Astrocyte (in vitro differentiated cells and primary cell): ENCODE data around the gene UBLCP1.

Source experiments
- EZH2 ChIP-seq: IDR thresholded peaks from 2 replicates; pipeline ENCODE4 v1.6.1; 2012; ENCODE audit warnings: mild to moderate bottlenecking, low read length, inconsistent platforms; ENCODE audit not compliant: insufficient read depth
- TF ChIP-seq, protein P1 (sequence below): IDR thresholded peaks from 2 replicates; pipeline ENCODE4 v1.5.1; 2011; ENCODE audit warnings: low read depth, mild to moderate bottlenecking, inconsistent platforms, low read length, moderate library complexity; ENCODE audit not compliant: insufficient read depth

GRCh38 chr5:159241946-159242552 lies 21.0 kb upstream of the UBLCP1 start:
- TF ChIP-seq, protein P1, sequence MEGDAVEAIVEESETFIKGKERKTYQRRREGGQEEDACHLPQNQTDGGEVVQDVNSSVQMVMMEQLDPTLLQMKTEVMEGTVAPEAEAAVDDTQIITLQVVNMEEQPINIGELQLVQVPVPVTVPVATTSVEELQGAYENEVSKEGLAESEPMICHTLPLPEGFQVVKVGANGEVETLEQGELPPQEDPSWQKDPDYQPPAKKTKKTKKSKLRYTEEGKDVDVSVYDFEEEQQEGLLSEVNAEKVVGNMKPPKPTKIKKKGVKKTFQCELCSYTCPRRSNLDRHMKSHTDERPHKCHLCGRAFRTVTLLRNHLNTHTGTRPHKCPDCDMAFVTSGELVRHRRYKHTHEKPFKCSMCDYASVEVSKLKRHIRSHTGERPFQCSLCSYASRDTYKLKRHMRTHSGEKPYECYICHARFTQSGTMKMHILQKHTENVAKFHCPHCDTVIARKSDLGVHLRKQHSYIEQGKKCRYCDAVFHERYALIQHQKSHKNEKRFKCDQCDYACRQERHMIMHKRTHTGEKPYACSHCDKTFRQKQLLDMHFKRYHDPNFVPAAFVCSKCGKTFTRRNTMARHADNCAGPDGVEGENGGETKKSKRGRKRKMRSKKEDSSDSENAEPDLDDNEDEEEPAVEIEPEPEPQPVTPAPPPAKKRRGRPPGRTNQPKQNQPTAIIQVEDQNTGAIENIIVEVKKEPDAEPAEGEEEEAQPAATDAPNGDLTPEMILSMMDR, result no peak
- TF ChIP-seq EZH2, result no peak
